KOPT-K1 (cell line): ENCODE data around the gene ALDH8A1.

Experiments
- H3K27ac ChIP-seq: fragments of 200-600 bp; sonication (generic); 2 replicates; pipeline ENCODE4 v1.5.1; 2016; ENCODE audit warnings: antibody characterized with exemption, mild to moderate bottlenecking, low read depth, low read length; ENCODE audit not compliant: poor library complexity, severe bottlenecking
- H3K36me3 ChIP-seq: fragments of 200-600 bp; sonication (generic); 2 replicates; pipeline ENCODE4 v1.5.1; 2017; ENCODE audit warnings: antibody characterized with exemption, mild to moderate bottlenecking, low read length, moderate library complexity; ENCODE audit not compliant: insufficient read depth
- H3K9me3 ChIP-seq: fragments of 200-600 bp; sonication (generic); 2 replicates; pipeline ENCODE4 v1.5.1; 2017; ENCODE audit warnings: antibody characterized with exemption, low read length, mild to moderate bottlenecking; ENCODE audit not compliant: insufficient read depth, poor library complexity, severe bottlenecking

The ALDH8A1 gene

GRCh38 chr6:134949927-134950326 is at the start of gene ALDH8A1:
TSS of gene ALDH8A1 (minus strand) at chr6:134950101. CDS start at chr6:134950053, 48 bp downstream.
- Histone ChIP-seq H3K36me3 (no peaks in the 10 kb centered on the region), H3K27ac (no peak within 1 kb of the TSS), H3K9me3 (peaks cover 3% of the 10 kb centered on the region)

- H3K9me3 ChIP-seq = no peaks in the 10 kb centered on the region
- H3K27ac ChIP-seq = no peak overlapping the region
- peaks cover 78% of the 10 kb centered on the region for H3K36me3 ChIP-seq
These were observed 49.2 kb upstream of the ALDH8A1 start for GRCh38 chr6:134999107-134999506.

GRCh38 chr6:134997133-134997995 is 47.5 kb upstream of the ALDH8A1 start:
- Histone ChIP-seq H3K27ac (no peak overlapping the region), H3K36me3 (peaks cover 84% of the 10 kb centered on the region), H3K9me3 (no peaks in the 10 kb centered on the region)

DNA sequence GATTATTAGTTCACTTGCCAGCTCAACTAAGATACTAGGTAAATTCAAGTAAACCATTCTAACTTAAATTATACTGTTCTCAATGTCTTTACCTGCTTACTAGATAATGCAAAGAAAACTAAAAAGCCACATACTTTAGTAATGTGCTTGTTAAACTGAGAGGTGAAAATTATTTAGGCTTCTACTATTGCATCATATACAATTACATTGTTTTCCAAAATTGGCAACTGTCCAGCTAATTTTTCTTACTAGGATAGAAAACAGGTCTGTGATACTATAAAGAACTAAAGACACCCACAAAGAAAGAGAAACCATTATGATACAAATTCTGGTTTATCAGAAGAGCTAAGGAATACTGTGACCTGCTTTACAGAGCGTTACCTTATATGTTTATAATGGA is 45.6 kb upstream of the ALDH8A1 start:
- Histone ChIP-seq H3K36me3 (peaks cover 88% of the 10 kb centered on the region), H3K27ac (no peak overlapping the region)

GRCh38 chr6:134994431-134994830 is 44.5 kb upstream of the ALDH8A1 start:
- Histone ChIP-seq H3K9me3 (no peaks in the 10 kb centered on the region), H3K36me3 (peaks cover 88% of the 10 kb centered on the region), H3K27ac (no peak overlapping the region)

More for the DNA sequence above, 45.6 kb upstream of the ALDH8A1 start:
- H3K9me3 ChIP-seq = no peaks in the 10 kb centered on the region

GRCh38 chr6:134992155-134992554 is 42.3 kb upstream of the ALDH8A1 start:
- peaks cover 88% of the 10 kb centered on the region for H3K36me3 ChIP-seq
- no peak overlapping the region for H3K27ac ChIP-seq

DNA sequence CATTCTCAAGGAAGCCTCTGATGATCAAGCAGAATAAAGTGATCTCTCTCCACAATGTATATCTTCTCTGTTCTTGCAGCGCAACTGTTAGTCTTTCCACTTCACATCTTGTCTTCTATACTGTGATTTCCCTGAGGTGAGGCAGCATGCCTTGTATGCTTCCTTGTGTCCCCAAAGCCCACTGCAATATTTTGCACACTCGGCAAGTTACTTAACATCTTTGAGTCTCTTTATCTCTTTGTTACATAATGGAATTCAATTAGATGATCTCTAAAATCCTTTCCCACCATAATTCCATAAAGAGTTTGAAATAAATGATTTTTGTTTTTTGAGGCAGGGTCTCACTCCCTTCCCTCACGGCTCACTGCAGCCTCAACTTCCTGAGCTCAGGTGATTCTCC is 40.4 kb upstream of the ALDH8A1 start:
- Histone ChIP-seq H3K27ac (no peak overlapping the region), H3K9me3 (no peaks in the 10 kb centered on the region), H3K36me3 (peaks cover 80% of the 10 kb centered on the region)

More at GRCh38 chr6:134992155-134992554, 42.3 kb upstream of the ALDH8A1 start:
- no peaks in the 10 kb centered on the region for H3K9me3 ChIP-seq

GRCh38 chr6:134984821-134985220 is 34.9 kb upstream of the ALDH8A1 start:
- Histone ChIP-seq H3K9me3 (no peaks in the 10 kb centered on the region), H3K36me3 (peaks cover 87% of the 10 kb centered on the region), H3K27ac (no peak overlapping the region)

- no peak overlapping the region for H3K27ac ChIP-seq
- H3K9me3 ChIP-seq = no peaks in the 10 kb centered on the region
- H3K36me3 ChIP-seq = peaks cover 87% of the 10 kb centered on the region
These were observed 33.9 kb upstream of the ALDH8A1 start for GRCh38 chr6:134983823-134984222.

- H3K36me3 ChIP-seq = peaks cover 89% of the 10 kb centered on the region
- no peak overlapping the region for H3K27ac ChIP-seq
- H3K9me3 ChIP-seq = no peaks in the 10 kb centered on the region
These were observed 32.3 kb upstream of the ALDH8A1 start for GRCh38 chr6:134982161-134982560.

DNA sequence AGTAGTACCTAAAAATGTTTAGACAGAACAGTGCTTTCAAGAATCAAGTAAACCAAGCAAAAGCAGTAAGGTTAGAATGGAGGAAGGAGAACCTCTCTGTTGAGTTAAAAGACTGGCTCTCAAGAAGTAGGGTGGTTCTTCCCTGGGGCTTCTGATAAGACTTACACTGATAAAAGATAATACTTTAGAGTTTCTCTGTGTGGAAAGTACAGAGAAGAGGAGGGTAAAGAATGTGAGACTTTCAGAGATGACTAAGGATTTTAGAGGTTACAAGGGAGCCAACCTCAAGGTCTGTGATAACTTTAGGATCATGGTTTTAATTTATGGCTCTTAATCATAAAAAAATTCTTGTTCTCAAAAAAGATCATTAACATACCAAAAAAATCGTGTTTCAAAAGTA is 30.9 kb upstream of the ALDH8A1 start:
- Histone ChIP-seq H3K27ac (no peak overlapping the region), H3K36me3 (peaks cover 96% of the 10 kb centered on the region), H3K9me3 (peaks cover 8% of the 10 kb centered on the region)

DNA sequence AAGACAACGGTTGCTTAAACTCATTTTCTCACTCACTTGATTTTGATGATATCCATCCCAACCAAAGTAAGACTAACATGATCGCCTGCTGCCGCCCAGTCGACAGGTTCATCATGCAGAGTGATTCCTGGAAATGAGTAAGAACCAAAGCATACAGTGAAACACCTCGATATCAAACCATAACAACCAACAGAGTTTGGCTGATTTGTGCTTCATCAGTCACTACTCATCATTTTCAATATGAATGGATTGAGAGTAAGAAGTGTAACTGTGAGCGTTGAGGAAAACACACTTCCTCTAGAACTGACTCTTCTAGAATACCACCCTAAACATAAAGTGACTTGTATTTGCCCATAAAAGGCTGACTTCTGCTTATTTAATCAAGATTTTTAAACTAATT is 29.2 kb upstream of the ALDH8A1 start:
- H3K36me3 ChIP-seq = peaks cover 96% of the 10 kb centered on the region
- H3K9me3 ChIP-seq = peaks cover 16% of the 10 kb centered on the region
- H3K27ac ChIP-seq = no peak overlapping the region

DNA sequence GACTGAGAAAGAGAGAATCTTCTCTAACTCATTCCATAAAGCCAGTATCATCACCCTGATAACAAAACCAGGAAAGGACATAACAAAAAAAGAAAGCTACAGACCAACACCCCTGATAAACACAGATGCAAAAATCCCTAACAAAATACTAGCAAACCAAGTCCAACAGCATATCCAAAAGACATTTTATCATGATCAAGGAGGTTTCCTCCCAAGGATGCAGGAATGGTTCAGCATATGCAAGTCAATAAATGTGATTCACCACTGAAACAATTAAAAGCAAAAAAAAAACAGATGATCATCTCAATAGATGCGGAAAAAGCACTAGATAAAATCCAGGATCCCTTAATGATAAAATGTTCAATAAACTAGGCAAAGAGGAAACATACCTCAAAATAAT is 24.5 kb upstream of the ALDH8A1 start:
- Histone ChIP-seq H3K27ac (no peak overlapping the region), H3K9me3 (peaks cover 17% of the 10 kb centered on the region), H3K36me3 (peaks cover 97% of the 10 kb centered on the region)

DNA sequence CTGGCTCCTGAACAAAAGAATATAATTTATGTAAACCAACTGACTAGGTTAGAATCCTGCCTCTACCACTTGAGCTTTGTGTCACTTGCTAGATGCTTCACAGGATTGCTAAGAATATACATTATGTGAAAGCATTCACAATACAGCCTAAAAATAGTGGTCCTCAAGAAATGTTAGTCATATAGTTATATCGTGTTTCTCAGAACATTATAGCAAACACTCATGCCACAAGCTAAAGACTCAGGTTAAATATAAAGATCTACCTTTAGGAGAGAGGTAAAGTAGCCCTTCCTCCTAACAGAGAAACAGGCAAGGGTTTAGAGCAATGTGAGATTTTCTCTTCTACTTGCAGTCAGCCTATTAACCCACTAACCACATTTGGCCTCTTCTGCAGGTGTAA is 17.8 kb upstream of the ALDH8A1 start:
- H3K36me3 ChIP-seq = peaks cover 91% of the 10 kb centered on the region
- H3K9me3 ChIP-seq = no peaks in the 10 kb centered on the region
- no peak overlapping the region for H3K27ac ChIP-seq

DNA sequence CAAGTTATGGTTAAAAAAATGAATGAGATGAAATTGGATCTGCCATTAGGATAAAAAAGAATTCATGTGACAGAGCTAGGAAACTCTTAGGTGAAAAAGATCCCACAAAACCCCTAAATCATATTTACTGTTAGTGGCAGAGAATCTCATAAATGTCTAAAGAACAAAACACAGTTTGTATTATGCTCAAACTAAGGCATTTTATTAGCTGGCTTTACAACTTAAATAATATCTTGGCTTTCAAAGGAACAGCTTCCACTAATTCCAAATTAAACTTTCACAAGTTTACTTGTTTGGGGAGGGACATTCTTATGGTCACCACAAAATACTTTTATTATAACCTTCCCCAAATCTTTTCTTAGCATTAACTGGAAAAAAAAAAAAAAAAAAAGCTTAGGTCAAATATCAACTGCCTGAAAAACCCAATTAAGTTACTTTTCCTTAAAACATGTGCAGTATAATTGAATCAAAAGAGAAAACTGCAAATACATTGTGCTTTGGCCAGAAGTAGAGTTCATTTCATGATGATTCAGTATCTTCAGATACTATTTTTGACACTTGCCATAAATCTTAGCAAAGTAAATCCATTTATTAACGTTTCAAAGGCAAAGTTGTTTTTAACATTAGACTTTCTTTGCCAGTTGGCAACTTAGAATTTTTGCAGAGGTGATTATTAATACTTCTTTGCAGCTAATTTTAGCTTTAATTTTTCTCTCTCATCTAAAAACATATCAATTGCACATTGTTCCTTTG is 14.7 kb upstream of the ALDH8A1 start:
- Histone ChIP-seq H3K27ac (no peak overlapping the region), H3K9me3 (peaks cover 16% of the 10 kb centered on the region), H3K36me3 (peaks cover 92% of the 10 kb centered on the region)
